Measurements from ENCODE around the gene IGSF11. TPM values are rescaled to one million over a fixed set of nuclear protein-coding genes. Genes with fewer than 3 reads are reported as not detected.
A peak's percentile ranks its signal among the peaks of the same experiment; 100 is the strongest.
"Not testable (repeated sequence)": the region's sequence is repeated elsewhere in the genome, so short reads cannot be mapped to it uniquely, and the experiment has no call there.

Gene IGSF11
- total RNA-seq, 1 donor from 2014 or later: 2.7 TPM

DNA sequence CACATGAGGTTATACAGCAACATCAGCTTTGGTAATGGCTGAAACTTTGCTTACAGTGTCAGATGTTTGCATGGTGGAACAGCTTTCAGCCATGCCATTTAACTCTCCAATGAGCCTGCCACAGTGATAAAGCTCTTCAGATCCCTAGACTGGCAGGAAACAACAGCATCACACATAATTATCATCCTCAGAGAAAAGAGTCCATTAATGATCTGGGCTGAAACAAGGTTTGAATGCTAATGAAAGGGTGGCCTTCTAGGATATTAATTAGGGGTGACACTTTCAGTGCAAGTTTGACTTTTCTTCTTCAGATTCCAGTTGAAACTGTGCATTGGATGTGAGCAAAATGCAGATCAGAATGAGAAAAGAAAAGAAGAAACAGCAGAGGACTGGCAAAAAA is 166.6 kb downstream of the IGSF11 start:
- Histone ChIP-seq H3K4me2 (no peak overlapping the region), H4K20me1 (ENCODE audit: low read depth) (no peaks in the 10 kb centered on the region), H3K27ac (no peak overlapping the region), H3K4me1 (no peaks in the 10 kb centered on the region), H3F3A (ENCODE audit: low read depth) (no peaks in the 10 kb centered on the region), H3K9ac (no peak overlapping the region), H3K27me3 (no peaks in the 10 kb centered on the region), H2AFZ (replicated peaks) (no peak overlapping the region), H3K4me3 (no peak overlapping the region), H3K79me2 (ENCODE audit: low read depth) (no peaks in the 10 kb centered on the region), H3K9me3 (ENCODE audit: low read depth) (peaks cover 3% of the 10 kb centered on the region), H3K36me3 (no peaks in the 10 kb centered on the region)
- Mint-ChIP-seq H3K27ac (no peak overlapping the region), H3K27me3 (ENCODE audit: insufficient read depth, low read depth) (no peaks in the 10 kb centered on the region), H3K36me3 (peaks cover 3% of the 10 kb centered on the region), H3K9me3 (peaks cover 23% of the 10 kb centered on the region), H3K4me3 (no peak overlapping the region), H3K4me1 (no peaks in the 10 kb centered on the region)
- no peak for DNase-seq (ENCODE audit: low spot score)
- TF ChIP-seq EZH2phosphoT487 (IDR thresholded peaks at IDR 0.05): no peak
- no peak for TF ChIP-seq EZH2 (IDR thresholded peaks at IDR 0.05)
- TF ChIP-seq, protein P1, sequence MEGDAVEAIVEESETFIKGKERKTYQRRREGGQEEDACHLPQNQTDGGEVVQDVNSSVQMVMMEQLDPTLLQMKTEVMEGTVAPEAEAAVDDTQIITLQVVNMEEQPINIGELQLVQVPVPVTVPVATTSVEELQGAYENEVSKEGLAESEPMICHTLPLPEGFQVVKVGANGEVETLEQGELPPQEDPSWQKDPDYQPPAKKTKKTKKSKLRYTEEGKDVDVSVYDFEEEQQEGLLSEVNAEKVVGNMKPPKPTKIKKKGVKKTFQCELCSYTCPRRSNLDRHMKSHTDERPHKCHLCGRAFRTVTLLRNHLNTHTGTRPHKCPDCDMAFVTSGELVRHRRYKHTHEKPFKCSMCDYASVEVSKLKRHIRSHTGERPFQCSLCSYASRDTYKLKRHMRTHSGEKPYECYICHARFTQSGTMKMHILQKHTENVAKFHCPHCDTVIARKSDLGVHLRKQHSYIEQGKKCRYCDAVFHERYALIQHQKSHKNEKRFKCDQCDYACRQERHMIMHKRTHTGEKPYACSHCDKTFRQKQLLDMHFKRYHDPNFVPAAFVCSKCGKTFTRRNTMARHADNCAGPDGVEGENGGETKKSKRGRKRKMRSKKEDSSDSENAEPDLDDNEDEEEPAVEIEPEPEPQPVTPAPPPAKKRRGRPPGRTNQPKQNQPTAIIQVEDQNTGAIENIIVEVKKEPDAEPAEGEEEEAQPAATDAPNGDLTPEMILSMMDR (IDR thresholded peaks at IDR 0.05): no peak

DNA sequence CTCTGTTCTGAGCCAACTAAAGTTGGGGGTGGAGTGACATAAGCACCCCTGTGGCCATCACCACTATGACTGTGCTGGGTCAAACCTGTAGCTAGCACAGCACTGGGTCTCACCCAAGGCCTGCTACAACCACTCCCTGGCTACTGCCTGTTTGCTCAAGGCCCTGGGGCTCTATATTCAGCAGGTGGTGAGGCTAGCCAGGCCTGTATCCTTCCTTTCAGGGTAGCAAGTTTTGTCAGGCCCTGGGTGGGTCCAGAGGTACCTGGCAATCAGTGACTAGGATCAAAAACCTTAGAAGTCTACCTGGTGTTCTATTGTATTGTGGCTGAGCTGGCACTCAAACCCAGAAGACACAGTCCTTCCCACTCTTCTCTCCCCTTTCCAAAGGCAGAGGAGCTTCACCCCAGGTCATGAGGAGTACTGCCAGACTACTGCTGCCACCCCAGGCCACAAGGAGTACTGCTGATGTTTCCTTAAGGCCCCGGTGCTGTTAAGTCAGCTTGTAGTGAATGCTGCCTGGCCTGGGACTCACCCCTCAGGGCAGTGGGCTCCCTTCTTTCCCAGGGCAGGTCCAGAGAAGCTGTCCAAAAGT is 170.8 kb downstream of the IGSF11 start:
- H3K4me3 Mint-ChIP-seq: no peak overlapping the region
- H3K9me3 ChIP-seq (ENCODE audit: low read depth): no peaks in the 10 kb centered on the region
- H3K36me3 ChIP-seq: no peaks in the 10 kb centered on the region
- no peak for TF ChIP-seq EZH2 (IDR thresholded peaks at IDR 0.05)
- TF ChIP-seq, protein P1 (IDR thresholded peaks at IDR 0.05): peak; percentile 42
- no peaks in the 10 kb centered on the region for H3K27me3 Mint-ChIP-seq (ENCODE audit: insufficient read depth, low read depth)
- no peaks in the 10 kb centered on the region for H3F3A ChIP-seq (ENCODE audit: low read depth)
- DNase-seq (ENCODE audit: low spot score): peak; percentile 20
- H2AFZ ChIP-seq (replicated peaks): no peak overlapping the region
- no peak overlapping the region for H3K9ac ChIP-seq
- H3K4me2 ChIP-seq: no peak overlapping the region
- no peaks in the 10 kb centered on the region for H3K27me3 ChIP-seq
- H3K27ac Mint-ChIP-seq: no peak overlapping the region
- no peaks in the 10 kb centered on the region for H3K79me2 ChIP-seq (ENCODE audit: low read depth)
- no peaks in the 10 kb centered on the region for H3K36me3 Mint-ChIP-seq
- no peaks in the 10 kb centered on the region for H4K20me1 ChIP-seq (ENCODE audit: low read depth)
- no peak overlapping the region for H3K4me3 ChIP-seq
- peaks cover 6% of the 10 kb centered on the region for H3K9me3 Mint-ChIP-seq
- no peaks in the 10 kb centered on the region for H3K4me1 ChIP-seq
- no peaks in the 10 kb centered on the region for H3K4me1 Mint-ChIP-seq
- H3K27ac ChIP-seq: no peak overlapping the region

DNA sequence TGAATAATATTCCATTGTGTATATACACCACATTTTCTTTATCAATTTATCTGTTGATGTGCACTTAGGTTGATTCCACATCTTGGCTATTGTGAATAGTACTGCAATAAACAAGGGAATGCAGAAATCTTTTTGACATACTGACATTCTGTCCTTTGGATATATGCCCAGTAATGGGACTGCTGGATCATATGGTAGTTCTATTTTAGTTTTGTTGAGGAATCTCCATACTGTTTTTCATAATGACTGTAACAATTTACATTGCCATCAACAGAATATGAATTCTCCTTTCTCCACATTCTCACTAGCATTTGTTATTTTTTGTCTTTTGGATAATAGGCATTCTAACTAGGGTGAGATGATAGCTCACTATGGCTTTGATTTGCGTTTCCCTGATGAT is 174.7 kb downstream of the IGSF11 start:
- Mint-ChIP-seq H3K9me3 (peaks cover 12% of the 10 kb centered on the region), H3K4me1 (no peaks in the 10 kb centered on the region), H3K27me3 (ENCODE audit: insufficient read depth, low read depth) (no peaks in the 10 kb centered on the region), H3K4me3 (no peak overlapping the region), H3K27ac (no peak overlapping the region), H3K36me3 (no peaks in the 10 kb centered on the region)
- H3K27me3 ChIP-seq: no peaks in the 10 kb centered on the region
- TF ChIP-seq EZH2phosphoT487 (IDR thresholded peaks at IDR 0.05): no peak
- TF ChIP-seq, protein P1 (IDR thresholded peaks at IDR 0.05): no peak
- no peak for TF ChIP-seq EZH2 (IDR thresholded peaks at IDR 0.05)
- no peak overlapping the region for H3K9ac ChIP-seq
- no peaks in the 10 kb centered on the region for H4K20me1 ChIP-seq (ENCODE audit: low read depth)
- no peak overlapping the region for H2AFZ ChIP-seq (replicated peaks)
- H3K27ac ChIP-seq: no peak overlapping the region
- no peaks in the 10 kb centered on the region for H3K4me1 ChIP-seq
- no peak overlapping the region for H3K4me3 ChIP-seq
- no peaks in the 10 kb centered on the region for H3K9me3 ChIP-seq (ENCODE audit: low read depth)
- H3K4me2 ChIP-seq: no peak overlapping the region
- H3K36me3 ChIP-seq: no peaks in the 10 kb centered on the region
- no peaks in the 10 kb centered on the region for H3F3A ChIP-seq (ENCODE audit: low read depth)
- DNase-seq (ENCODE audit: low spot score): no peak
- H3K79me2 ChIP-seq (ENCODE audit: low read depth): no peaks in the 10 kb centered on the region

DNA sequence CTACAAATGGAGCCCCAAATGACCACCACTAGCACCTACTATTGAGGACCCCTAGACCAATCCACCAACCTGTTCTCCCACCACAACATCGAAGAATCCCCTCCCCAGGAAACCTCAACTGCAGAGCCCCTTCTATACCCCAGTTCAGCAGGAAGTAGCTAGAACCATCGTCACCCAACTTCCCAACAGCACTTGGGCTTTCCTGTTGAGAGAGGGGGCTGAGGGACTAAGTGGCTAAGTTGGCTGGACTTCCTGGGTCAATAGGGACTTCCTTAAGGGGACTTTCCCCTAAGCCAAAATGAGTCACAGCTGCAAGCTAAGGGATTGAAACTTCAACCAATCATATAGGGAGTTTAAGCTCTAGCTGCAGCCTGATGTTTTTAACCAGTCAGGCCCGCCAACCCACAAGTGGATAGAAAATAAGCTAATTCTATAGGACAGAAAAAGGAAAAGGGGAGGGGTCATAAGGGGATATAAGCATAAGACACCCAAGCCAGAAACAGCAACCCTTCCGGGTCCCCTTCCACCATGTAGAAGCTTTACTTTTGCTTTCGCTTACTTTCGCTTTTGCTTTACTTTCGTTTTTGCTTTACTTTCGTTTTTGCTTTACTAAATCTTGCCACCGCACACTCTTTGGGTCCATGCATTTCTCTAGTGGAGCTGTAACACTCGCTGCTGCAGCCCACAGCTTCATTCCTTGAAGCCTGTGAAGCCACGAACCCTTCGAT is 183.0 kb downstream of the IGSF11 start:
- not testable (repeated sequence) for H3K27me3 Mint-ChIP-seq (ENCODE audit: insufficient read depth, low read depth); H2AFZ ChIP-seq (replicated peaks); H3K9me3 Mint-ChIP-seq; H3K4me1 ChIP-seq; H3K27me3 ChIP-seq; H3K4me1 Mint-ChIP-seq; H3K79me2 ChIP-seq (ENCODE audit: low read depth); H3K4me3 ChIP-seq; H3K36me3 ChIP-seq; H3K27ac Mint-ChIP-seq; H3K27ac ChIP-seq; H3K36me3 Mint-ChIP-seq; H3K4me2 ChIP-seq; H3F3A ChIP-seq (ENCODE audit: low read depth); H4K20me1 ChIP-seq (ENCODE audit: low read depth); DNase-seq (ENCODE audit: low spot score); H3K9ac ChIP-seq; H3K9me3 ChIP-seq (ENCODE audit: low read depth); H3K4me3 Mint-ChIP-seq
